Stimulated activated CD8-positive, alpha-beta memory T cell treated with anti-CD3 and anti-CD28 coated beads, Interleukin-15, amount 100 ng/mL, for 48 hours (primary cell): ENCODE results near the gene MB.
A peak's percentile ranks its signal among the peaks of the same experiment; 100 is the strongest.

Experiments used
- DNase-seq, 2 donors: peaks; one replicate each; pipeline ENCODE4 v3.0.0-alpha.2; 2020; ENCODE audit warnings: low read depth in 2 of 2

Gene MB

DNA sequence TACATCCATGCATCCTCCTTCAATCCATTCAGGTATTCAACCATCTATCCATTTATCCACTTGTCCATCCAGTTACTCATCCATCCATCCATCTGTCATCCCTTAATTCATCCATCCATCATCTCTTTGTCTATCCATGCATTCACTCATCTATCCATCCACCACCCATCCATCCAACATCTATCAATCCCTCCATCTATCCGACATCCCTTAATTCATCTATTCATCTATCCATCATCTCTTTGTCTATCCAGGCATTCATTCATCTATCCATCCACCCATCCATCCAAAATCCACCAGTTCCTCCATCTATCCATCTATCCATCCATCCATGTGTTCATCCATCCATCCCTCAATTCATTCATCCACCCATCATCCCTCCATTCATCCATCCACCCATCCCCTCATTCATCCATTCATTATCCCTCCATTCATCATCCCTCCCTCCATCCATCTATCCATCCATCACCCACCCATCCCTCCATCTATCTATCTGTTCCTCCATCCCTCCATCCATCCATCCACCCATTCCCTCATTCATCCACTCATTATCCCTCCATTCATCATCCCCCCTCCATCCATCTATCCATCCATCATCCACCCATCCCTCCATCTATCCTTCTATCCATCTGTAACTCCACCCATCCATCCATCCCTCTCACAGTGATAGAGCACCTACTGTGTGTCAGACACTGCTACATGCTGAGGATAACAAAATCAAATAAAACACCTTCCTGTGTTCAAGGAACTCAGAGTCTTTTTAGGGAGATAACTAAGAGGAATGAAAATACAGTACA is 1.5 kb upstream of the MB start:
- DNase-seq: no peak

DNA sequence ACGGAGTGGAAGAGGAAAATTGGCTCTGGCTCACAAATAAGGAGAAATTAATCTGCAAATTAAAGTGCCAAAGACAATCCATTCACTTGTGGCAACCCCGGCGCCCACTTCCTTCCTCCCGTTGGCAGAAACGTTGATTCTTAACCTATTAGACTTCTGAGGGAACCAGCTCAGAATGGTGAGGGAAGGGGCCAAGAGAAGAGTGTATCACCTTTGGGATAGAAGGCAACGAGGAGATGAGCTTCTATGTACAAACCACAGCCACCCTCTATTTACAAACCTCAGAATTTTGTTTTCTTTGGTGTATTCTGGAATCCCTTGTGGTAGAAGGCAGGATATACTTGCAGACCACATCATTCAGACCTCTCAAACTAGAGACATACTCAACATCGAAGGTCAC is 1.1 kb downstream of the MB start:
- DNase-seq: no peak

DNA sequence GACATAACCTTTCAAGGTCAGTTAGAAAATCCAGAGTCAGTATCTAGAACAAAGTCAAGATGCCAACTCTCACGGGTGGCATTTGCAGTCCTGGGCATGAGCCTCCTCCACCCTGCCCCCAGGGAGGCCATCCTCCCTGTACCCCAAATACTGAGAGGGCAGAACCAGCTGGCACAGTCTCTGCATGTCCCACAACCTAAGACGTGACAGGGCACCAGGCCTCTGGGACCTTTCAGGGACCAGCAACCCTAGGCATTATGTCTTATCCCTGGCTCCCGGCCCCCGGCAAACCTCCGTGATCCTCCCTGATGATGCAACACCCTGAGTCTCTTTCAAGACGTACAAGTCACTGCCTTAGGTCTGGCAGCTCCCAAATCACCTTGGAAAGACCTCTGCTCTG is 2.0 kb downstream of the MB start:
- no peak for DNase-seq

DNA sequence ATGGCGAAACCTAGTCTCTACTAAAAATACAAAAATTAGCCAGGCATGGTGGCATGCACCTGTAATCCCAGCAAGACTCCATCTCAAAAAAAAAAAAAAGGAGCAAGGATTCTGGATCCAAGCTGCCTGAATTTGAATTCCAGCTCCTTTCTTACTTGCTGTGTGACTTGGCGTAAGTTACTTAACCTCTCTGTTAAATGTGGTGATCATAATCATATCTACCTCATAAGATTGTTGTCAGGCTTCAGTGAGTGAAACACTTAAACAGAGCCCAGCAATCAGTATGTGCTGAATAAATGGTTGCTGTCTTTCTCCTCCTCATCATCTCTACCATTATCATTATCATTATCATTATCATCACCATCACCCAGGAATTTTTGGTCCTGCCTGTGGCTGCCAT is 2.7 kb downstream of the MB start:
- no peak for DNase-seq

DNA sequence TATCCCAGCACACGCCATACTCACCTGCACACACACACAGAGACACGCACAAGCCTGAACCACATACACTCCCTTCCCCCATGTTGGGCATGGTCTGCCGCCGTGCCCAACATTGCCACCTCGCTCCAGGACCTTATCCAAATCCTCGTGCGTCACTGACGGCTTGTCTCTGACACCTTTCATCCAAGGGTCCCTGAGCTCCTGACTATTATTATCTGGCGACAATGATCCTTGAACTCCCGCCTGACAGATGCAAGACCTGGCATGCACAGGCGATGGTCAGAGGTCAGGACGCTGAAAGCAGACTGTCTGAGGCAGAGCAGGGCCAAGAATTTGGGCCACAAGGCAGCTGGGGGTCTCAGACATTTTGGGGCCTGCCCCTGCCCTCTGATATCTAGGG is 4.2 kb downstream of the MB start:
- no peak for DNase-seq

DNA sequence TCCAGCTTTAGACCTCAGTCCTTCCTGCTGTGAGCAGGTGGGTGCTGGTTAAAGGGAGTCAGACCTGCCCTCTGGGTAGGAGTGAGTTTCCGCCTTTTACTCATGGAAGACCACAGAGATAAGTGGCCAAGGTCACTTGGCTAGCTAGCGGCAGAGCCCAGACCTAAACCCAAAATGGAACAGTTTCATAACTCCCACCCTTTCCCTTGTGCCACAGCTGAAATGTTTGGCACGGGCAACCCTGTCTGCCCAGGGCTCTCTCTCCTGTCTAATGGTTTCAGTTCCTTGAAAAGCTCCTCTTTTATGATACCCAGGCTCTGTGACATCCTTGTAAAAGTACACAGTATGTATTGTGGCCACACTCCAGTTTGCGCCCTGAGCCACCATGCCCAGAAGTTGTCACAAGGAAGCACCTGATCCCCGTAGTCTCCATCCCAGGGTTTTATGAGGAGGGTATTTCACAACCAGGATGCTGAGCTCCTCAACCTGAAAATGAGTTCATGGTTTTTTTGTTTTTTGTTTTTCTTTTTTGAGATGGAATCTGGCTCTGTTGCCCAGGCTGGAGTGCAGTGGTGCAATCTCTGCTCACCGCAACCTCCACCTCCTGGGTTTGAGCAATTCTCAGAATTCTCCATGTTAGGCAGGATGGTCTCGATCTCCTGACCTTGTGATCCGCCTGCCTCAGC is 5.1 kb downstream of the MB start:
- DNase-seq: no peak

DNA sequence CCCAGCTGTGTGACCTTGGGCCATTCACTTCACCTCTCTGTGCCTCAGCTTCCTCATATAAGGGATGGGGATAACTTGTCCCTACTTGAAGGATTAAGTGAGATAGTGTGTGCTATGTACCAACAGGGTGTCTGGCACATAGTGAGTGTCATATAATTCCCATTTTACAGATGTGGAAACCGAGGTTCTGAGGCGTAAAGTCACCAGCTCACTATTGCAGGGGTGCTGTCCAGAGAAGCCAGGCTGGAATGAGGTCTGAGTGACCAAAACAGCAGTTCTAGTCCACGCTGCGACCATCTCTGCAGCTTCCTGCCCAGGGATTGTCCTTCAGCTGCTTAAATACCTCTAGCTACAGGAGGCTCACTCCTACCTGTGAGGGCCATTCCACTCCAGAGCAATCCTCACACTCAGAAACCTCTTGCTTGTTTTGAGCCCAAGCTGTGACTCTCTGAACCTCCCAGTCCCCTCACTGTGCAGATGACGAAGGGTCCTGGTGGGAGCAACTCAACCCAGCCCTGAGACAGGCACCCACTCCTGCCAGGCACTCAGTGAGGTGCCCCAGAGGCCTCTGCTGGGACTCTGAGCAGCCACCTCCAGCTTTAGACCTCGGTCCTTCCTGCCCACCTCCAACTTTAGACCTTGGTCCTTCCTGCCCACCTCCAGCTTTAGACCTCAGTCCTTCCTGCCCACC is 5.8 kb downstream of the MB start:
- DNase-seq: no peak

DNA sequence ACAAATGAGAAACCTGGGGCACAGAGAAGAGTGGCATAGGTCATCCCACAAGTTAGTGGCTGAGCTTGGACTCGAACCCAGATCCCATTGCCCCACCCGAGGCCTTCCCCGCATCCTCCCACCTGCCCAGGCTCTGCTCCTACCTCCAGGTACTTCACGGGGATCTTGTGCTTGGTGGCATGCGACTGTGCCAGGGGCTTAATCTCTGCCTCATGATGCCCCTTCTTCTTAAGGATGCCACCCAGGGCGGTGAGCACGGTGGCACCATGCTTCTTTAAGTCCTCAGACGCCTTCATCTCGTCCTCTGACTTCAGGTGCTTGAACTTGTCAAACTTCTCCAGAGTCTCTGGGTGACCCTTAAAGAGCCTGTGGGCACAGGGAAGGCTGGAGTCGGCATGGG is 6.4 kb downstream of the MB start:
- DNase-seq: no peak

DNA sequence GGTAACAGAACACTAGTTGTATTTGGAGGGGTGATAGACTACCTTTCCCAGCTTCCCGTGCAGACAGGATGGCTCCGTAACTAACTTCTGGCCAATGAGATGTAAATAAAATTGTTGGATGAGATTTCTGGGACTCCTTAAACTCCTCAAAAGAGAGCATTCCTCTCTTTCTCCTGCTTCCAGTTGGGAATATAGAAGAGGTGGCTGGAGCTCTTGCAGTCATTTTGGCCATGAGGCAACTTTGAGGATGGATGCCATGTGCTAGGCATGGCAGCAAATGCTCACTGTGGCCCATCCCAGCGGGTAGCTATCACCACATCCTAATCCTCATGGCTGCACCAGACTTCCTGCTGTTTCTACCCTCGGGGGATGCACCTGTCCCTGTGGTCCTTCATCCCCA is 7.4 kb downstream of the MB start:
- no peak for DNase-seq

DNA sequence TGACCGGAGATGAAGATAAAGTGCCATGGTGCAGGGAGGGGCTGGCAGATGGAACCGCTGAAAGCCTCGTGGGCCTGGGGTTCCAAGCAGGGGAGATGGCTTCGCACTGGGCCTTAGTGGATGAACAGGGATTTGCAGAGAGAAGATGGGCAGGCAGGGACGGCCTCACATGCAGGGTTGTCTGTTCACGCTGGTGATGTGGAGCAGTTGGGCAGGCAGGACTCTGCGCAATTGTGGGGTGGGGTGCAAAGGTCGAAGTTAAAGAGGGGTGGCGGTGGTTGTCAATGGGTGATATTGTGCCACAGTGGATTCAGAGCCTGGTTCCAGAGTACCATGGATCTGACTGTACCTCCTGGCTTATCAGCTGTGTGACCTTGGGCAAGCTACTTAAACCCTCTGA is 7.9 kb downstream of the MB start:
- no peak for DNase-seq

DNA sequence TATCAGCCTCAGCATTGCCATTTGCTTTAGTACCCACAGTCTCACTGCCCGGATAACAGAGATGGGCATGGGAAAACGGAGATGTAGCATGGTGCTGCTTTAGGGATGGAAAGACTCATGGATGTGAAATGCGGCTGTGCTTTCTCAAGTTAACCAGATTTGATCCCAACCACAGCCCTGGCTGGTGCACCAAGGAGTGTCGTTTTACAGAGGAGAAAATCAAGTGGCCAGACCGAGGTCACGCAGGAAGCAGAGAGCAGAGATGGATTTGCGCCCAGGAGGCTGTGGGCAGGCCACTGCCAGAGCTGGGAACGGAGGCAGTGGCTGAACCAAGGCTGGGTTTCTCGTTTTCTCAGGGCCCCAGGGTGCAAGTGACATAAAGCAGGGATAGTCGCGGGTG is 9.0 kb downstream of the MB start:
- no peak for DNase-seq

DNA sequence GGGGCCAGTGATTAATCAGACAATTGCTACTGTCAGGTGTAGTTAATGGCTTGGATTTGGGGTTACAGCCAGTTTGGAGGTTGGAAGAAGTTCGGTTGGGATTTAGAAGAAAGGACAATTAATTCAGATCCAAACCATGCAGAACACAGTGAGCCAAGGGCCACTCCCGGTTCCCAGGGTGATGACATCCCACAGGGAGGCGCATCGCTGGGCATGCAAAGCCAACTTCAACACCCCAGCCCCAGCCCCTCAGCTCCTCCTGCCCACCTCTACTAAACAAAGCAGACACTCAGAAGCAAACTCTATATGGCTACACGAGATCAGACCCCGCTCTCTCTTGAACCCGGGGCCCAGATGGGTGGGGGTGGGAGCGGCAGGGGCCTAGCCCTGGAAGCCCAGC is 10.2 kb downstream of the MB start:
- DNase-seq: no peak

DNA sequence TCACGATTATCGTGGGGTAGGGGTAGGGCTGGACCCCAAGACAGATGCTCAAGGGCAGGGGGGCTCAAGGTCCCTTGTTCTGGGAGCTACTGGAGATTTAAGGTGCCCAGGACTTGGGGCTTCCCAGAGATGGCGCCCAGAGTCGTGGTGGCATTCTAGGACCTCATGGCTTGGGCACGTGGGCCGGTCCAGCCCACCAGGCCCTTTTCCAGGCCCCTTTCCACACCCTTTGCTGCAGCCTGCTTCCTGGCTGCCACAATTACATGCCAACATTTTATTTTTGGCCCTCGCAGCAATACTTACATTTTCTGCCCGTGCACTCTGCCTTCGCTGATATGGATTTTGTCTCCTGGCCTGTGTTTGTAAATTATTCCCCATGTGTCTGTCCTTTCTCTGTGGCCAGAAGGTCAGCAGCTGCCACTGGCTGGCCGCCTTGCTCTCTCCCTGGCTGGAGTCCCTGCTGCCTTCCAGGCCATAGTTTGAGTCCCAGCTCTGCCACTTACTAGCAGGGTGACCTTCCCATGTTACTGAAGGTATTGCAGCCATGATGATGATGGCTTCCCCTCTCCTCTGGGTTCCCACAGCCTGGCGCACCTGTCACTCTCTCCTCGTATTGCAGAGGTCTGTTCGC is 11.2 kb downstream of the MB start:
- DNase-seq: no peak

DNA sequence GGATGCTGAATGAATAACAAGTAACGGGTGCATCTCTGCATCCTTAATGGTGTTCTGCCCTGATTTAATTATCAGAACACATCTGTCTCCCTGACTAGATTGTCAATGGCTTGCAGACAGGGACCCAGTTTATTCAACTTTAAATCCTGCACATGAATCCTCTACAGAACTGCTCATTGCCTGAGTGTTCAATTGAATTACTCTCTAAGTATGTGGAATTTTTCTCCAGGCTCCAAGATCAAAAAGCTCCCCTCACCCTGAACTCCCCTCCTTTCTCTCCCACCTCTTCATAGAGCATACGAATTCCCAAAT is 11.8 kb downstream of the MB start:
- DNase-seq: no peak

DNA sequence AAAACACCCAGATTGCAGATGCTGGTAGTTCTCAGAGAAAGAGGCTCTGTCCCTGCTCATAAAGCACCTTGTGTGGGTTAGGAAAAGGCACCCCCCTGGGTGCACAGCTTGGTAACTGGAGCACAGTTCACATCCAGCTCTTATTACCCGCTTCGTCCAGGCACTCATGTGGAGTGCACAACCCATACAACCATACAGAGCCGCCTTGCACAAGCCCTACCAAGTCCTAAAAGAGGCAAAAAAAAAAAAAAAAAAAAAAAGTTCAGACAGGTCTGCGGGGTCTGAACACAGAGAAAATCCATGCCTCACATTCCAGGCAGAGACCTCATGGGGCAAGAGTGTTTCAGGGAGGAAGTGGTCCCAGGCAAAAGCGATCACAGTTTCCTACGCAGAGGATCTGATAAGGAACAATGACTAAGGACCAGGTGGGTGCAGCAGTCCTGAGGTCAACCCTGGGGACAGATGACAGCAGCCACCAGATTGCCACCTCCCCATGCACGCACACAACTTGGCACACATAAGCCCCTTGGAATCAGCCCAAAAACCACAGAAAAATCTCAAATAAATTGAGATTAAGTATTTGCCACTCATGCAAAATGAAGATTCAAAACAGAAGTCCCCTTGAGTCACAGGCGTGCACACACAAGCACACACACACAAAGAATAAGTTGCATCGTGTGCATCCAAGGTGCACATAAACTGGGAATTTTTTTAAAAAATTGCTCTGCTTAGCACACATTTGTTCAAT is 12.3 kb downstream of the MB start:
- peak in 1 of 2 donors; percentile 45 for DNase-seq

DNA sequence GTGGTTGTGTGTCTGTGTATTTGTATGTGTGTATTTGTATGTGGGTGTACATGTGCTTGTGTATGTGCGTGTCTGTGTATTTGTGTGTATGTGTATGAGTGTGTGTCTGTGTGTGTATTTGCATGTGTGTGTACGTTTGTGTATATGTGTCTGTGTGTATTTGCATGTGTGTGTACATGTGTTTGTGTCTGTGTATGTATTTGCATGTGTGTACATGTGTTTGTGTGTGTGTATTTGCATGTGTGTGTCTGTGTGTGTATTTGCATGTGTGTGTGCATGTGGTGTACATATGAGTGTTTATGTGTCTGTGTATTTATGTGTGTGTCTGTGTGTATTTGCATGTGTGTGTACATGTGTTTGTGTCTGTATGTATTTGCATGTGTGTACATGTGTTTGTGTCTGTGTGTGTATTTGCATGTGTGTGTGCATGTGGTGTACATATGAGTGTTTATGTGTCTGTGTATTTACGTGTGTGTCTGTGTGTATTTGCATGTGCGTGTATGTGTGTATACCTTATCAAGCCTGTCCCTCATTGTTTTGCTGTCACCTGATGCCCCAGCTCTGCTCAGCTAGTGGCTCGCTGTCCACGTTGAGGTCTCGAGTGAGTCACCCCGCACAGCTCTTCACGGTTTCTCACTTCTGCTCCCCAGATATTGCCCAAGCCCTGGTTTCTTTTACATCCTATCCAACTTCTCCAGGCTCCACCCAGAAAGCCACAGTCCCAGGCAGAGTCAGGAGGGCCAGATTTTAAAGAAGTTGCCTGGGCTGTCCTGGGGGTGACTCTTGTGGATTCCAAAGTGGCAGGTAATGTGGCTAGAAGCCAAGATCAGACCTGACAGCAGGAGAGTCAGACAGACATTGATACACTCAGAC is 15.2 kb downstream of the MB start:
- peak in 1 of 2 donors; percentile 4 for DNase-seq

DNA sequence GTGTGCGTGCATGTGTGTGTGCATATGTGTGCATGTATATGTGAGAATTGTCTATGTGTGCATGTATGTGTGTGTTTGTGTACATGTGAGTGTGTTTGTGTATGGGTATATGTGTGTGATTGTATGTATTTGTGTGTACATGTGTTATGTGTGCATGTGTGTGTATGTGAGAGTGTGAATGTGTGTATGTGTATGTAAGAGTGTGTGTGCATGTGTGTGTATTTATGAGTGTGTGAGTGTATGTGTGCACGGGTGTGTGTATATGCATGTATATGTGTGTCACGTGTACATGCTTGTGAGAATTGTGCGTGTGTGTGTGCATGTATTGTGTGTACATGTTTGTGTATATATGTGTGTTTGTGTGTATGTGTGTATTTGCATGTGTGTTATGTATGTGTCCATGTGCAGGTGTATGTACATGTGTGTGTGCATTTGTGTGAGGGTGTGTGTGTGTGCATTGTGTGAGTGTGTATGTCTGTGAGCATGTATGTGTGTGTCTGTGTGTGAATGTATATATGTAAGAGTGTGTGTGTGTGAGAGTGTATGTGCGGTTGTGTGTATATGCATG is 16.0 kb downstream of the MB start:
- DNase-seq: no peak

DNA sequence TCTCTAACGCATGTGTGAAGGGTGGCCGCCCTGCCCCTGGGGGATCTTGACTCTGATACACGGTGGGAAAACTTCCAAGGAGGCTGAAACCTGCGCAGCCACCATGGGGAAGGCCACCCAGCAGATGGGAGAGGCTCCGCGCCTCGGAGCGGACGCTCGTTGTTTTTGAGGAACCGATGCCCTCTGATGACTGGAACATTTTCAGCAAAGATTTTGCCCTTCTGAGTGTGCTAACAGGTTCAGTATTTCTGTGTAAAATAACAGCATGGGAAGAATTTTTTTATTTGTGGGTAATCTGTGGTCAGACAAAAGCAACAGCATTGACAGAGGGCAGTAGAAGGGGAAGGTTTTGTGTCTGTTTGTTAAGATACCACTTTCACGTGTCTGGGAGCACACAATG is 16.7 kb downstream of the MB start:
- DNase-seq: no peak

DNA sequence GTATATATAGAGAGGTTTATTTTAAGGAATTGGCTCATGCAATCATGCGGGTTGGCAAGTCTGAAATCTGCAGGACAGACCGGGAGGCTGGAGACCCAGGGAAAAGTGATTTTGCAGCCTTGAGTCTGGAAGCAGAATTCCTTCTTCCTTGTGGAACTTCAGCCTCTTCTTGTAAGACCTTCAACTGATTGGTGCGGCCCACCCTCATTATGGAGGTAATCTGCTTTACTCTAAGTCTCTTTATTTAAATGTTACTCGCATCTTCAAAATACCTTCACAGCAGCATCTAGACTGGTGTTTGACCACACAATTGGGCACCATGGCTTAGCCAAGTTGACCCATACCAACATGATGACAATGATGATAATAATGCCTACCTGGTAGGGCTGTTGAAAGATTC is 17.8 kb downstream of the MB start:
- no peak for DNase-seq

DNA sequence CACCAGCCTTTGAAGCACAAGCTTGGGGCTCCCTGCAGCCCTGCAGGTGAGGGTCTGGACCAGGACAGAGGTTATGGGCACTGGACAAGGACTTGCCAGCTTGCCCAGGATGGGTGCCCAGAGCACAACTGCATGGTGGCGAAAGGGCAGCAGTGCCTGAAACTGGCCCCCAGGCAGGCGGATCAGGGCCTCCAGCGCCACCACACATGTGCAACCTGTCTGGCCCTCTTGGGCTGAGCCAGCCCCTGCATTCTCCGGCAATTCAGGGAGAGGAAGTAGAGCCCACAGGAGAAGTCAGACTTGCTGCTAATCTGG is 18.8 kb downstream of the MB start:
- DNase-seq: no peak
